DMS79 treated with DMSO at 0.1 percent for 48 hours (cell line): ENCODE data around the gene SPTSSB.

ENCODE experiments used
- DNase-seq: peaks from one replicate; lab custom pipeline; 2025; lab: John Stamatoyannopoulos, UW

SPTSSB gene

GRCh38 chr3:161371441-161372320, at the start of gene SPTSSB:
Gene SPTSSB (minus strand): TSS chr3:161371517. CDS start chr3:161346323, 25,194 bp downstream.
- peak; percentile 49 for DNase-seq

- DNase-seq, result no peak
Measured at GRCh38 chr3:161420746-161421145, 49.4 kb upstream of the SPTSSB start.

- no peak for DNase-seq
Measured at GRCh38 chr3:161419555-161420333, 48.4 kb upstream of the SPTSSB start.

- DNase-seq, result no peak
Measured at GRCh38 chr3:161415506-161416231, 44.4 kb upstream of the SPTSSB start.

- DNase-seq, result no peak
Measured at GRCh38 chr3:161414907-161415306, 43.6 kb upstream of the SPTSSB start.

- DNase-seq, result no peak
Measured at GRCh38 chr3:161413855-161414210, 42.5 kb upstream of the SPTSSB start.

GRCh38 chr3:161413127-161413854, 42.0 kb upstream of the SPTSSB start:
- no peak for DNase-seq

GRCh38 chr3:161412123-161412522, 40.8 kb upstream of the SPTSSB start:
- DNase-seq, result no peak

GRCh38 chr3:161409858-161410257, 38.5 kb upstream of the SPTSSB start:
- no peak for DNase-seq

GRCh38 chr3:161409069-161409468, 37.8 kb upstream of the SPTSSB start:
- DNase-seq, result peak; percentile 15

GRCh38 chr3:161406594-161407555, 35.6 kb upstream of the SPTSSB start:
- no peak for DNase-seq

GRCh38 chr3:161405836-161406235, 34.5 kb upstream of the SPTSSB start:
- DNase-seq, result no peak

- DNase-seq, result no peak
Measured at GRCh38 chr3:161405087-161405486, 33.8 kb upstream of the SPTSSB start.

- no peak for DNase-seq
Measured at GRCh38 chr3:161403251-161403650, 31.9 kb upstream of the SPTSSB start.

GRCh38 chr3:161401389-161401788, 30.1 kb upstream of the SPTSSB start:
- DNase-seq, result no peak

- no peak for DNase-seq
Measured at GRCh38 chr3:161400650-161401049, 29.3 kb upstream of the SPTSSB start.

GRCh38 chr3:161395115-161396012, 24.0 kb upstream of the SPTSSB start:
- no peak for DNase-seq

- no peak for DNase-seq
Measured at GRCh38 chr3:161393803-161394202, 22.5 kb upstream of the SPTSSB start.

- no peak for DNase-seq
Measured at GRCh38 chr3:161393310-161393709, 22.0 kb upstream of the SPTSSB start.

GRCh38 chr3:161392853-161393252, 21.5 kb upstream of the SPTSSB start:
- no peak for DNase-seq
